ENCODE measurements around the gene RFNG. TPM values are rescaled to one million over a fixed set of nuclear protein-coding genes. Genes with fewer than 3 reads are reported as not detected.

The RFNG gene
- total RNA-seq, 1 experiment from 2014 or later, result 37.9 TPM

- H3K36me3 Mint-ChIP-seq (ENCODE audit: insufficient read depth, unreplicated experiment), result peaks cover 5% of the 10 kb centered on the region
- no peak for DNase-seq (ENCODE audit: unreplicated experiment)
- peaks cover 16% of the 10 kb centered on the region for H3K4me1 Mint-ChIP-seq (ENCODE audit: insufficient read depth, unreplicated experiment)
- BruUV-seq (replicated peaks), result no TSS peak
- ChIA-PET POLR2A (interaction anchor here (0.5 to 4.7 kb wide), 25 partner anchors 9 to 617 kb away, joined by 3 to 35 read pairs (median 4); partner anchors contain the start of genes ASPSCR1, DCXR, DUS1L and FASN), CTCF (interaction anchor here (0.6 to 5.2 kb wide), 14 partner anchors 12 to 628 kb away, joined by 3 to 74 read pairs (median 4); partner anchors contain the start of gene NOTUM)
- TF ChIP-seq CTCF (IDR thresholded peaks at IDR 0.05; ENCODE audit: unreplicated experiment), result no peak
- intact Hi-C loops (cut with micrococcal nuclease), result no loop called here
- H3K4me3 Mint-ChIP-seq (ENCODE audit: unreplicated experiment), result peak within 1 kb of the TSS; percentile 79
- peak within 1 kb of the TSS; percentile 61 for H3K27ac Mint-ChIP-seq (ENCODE audit: low read depth, unreplicated experiment)
- H3K9me3 Mint-ChIP-seq (ENCODE audit: unreplicated experiment), result no peaks in the 10 kb centered on the region
- H3K27me3 Mint-ChIP-seq (ENCODE audit: insufficient read depth, unreplicated experiment), result no peaks in the 10 kb centered on the region
Observed at GRCh38 chr17:82022310-82022980, 29.2 kb downstream of the RFNG start, which contains the start of gene CENPX. TSS of gene CENPX (minus strand) at chr17:82022878. CDS start at chr17:82022861, 17 bp downstream.

GRCh38 chr17:82021900-82022309 is 29.7 kb downstream of the RFNG start:
- ChIA-PET POLR2A (interaction anchor here (0.5 to 4.7 kb wide), 19 partner anchors 10 to 507 kb away, joined by 3 to 35 read pairs (median 5); partner anchors contain the start of genes ASPSCR1, DCXR, MAFG and RAC3), CTCF (interaction anchor here (0.6 to 5.2 kb wide), 17 partner anchors 12 to 627 kb away, joined by 3 to 74 read pairs (median 5); partner anchors contain the start of genes ALYREF, ANAPC11 and NOTUM)
- no peaks in the 10 kb centered on the region for H3K27me3 Mint-ChIP-seq (ENCODE audit: insufficient read depth, unreplicated experiment)
- H3K27ac Mint-ChIP-seq (ENCODE audit: low read depth, unreplicated experiment), result no peak overlapping the region
- no peaks in the 10 kb centered on the region for H3K9me3 Mint-ChIP-seq (ENCODE audit: unreplicated experiment)
- intact Hi-C loops (cut with micrococcal nuclease), result loop anchor here (1.0 kb wide), 1 partner anchor 63 kb away; no protein-coding TSS in a partner anchor
- no peak for TF ChIP-seq CTCF (IDR thresholded peaks at IDR 0.05; ENCODE audit: unreplicated experiment)
- H3K4me1 Mint-ChIP-seq (ENCODE audit: insufficient read depth, unreplicated experiment), result peaks cover 16% of the 10 kb centered on the region
- no TSS peak for BruUV-seq (replicated peaks)
- peaks cover 5% of the 10 kb centered on the region for H3K36me3 Mint-ChIP-seq (ENCODE audit: insufficient read depth, unreplicated experiment)
- H3K4me3 Mint-ChIP-seq (ENCODE audit: unreplicated experiment), result peak overlapping the region; percentile 79
- no peak for DNase-seq (ENCODE audit: unreplicated experiment)

- H3K36me3 Mint-ChIP-seq (ENCODE audit: insufficient read depth, unreplicated experiment), result no peaks in the 10 kb centered on the region
- H3K4me3 Mint-ChIP-seq (ENCODE audit: unreplicated experiment), result peak overlapping the region; percentile 79
- H3K27me3 Mint-ChIP-seq (ENCODE audit: insufficient read depth, unreplicated experiment), result no peaks in the 10 kb centered on the region
- POLR2A ChIA-PET, result interaction anchor here (0.7 to 4.7 kb wide), 15 partner anchors 13 to 108 kb away, joined by 3 to 35 read pairs (median 6); partner anchors contain the start of genes ASPSCR1, DCXR and MAFG
- TF ChIP-seq CTCF (IDR thresholded peaks at IDR 0.05; ENCODE audit: unreplicated experiment), result peak; percentile 91
- CTCF ChIA-PET, result interaction anchor here (0.6 to 5.2 kb wide), 20 partner anchors 8 to 215 kb away, joined by 3 to 74 read pairs (median 5); partner anchors contain the start of genes ALYREF, ANAPC11, DCXR and NOTUM
- H3K27ac Mint-ChIP-seq (ENCODE audit: low read depth, unreplicated experiment), result no peak overlapping the region
- no peaks in the 10 kb centered on the region for H3K9me3 Mint-ChIP-seq (ENCODE audit: unreplicated experiment)
- BruUV-seq (replicated peaks), result no TSS peak
- H3K4me1 Mint-ChIP-seq (ENCODE audit: insufficient read depth, unreplicated experiment), result peaks cover 16% of the 10 kb centered on the region
- intact Hi-C loops (cut with micrococcal nuclease), result loop anchor here (1.0 kb wide), 1 partner anchor 62 kb away; no protein-coding TSS in a partner anchor
- peak; percentile 79 for DNase-seq (ENCODE audit: unreplicated experiment)
Observed at GRCh38 chr17:82021107-82021899, 30.3 kb downstream of the RFNG start.
